Endothelial cell (in vitro differentiated cells): ENCODE data around the gene FHOD3. TPM values are rescaled to one million over a fixed set of nuclear protein-coding genes. Genes with fewer than 3 reads are reported as not detected.

Source experiments
- DNase-seq: peaks from one replicate; pipeline ENCODE4 v3.0.0; 2021; ENCODE audit warnings: low spot score
- H3K27ac Mint-ChIP-seq: one replicate; pipeline ENCODE4 v1.8.0; 2021; ENCODE audit warnings: mixed read lengths, inconsistent platforms; ENCODE audit not compliant: unreplicated experiment
- H3K27me3 Mint-ChIP-seq: one replicate; pipeline ENCODE4 v1.8.0; 2021; ENCODE audit warnings: mild to moderate bottlenecking, moderate library complexity, mixed read lengths, inconsistent platforms; ENCODE audit not compliant: unreplicated experiment
- H3K36me3 Mint-ChIP-seq: one replicate; pipeline ENCODE4 v1.8.0; 2021; ENCODE audit warnings: mild to moderate bottlenecking, low read depth, mixed read lengths, inconsistent platforms; ENCODE audit not compliant: unreplicated experiment
- H3K4me1 Mint-ChIP-seq: one replicate; pipeline ENCODE4 v1.8.0; 2021; ENCODE audit warnings: mild to moderate bottlenecking, mixed read lengths, inconsistent platforms; ENCODE audit not compliant: unreplicated experiment
- H3K4me3 Mint-ChIP-seq: one replicate; pipeline ENCODE4 v1.8.0; 2021; ENCODE audit warnings: mild to moderate bottlenecking, mixed read lengths, inconsistent platforms; ENCODE audit not compliant: unreplicated experiment
- H3K9me3 Mint-ChIP-seq: one replicate; pipeline ENCODE4 v1.8.0; 2021; ENCODE audit warnings: mixed read lengths, inconsistent platforms; ENCODE audit not compliant: unreplicated experiment
- total RNA-seq: library from RNA; stranded (reverse); fragmentation: NEBNext Ultra II Directional; extraction: Animal tissue kit (Norgen Biotek cat#: 25700); gene quantifications from one replicate; pipeline ENCODE4 v1.2.1, GENCODE V29; 2021; ENCODE audit not compliant: unreplicated experiment
- TF ChIP-seq, protein P1 (sequence below): fragments of 200-600 bp; sonication (generic); IDR thresholded peaks from one replicate; pipeline ENCODE4 v1.5.0; 2021; ENCODE audit warnings: antibody characterized with exemption; ENCODE audit not compliant: unreplicated experiment

FHOD3 gene
- total RNA-seq, 1 donor from 2014 or later, result 0.67 TPM

DNA sequence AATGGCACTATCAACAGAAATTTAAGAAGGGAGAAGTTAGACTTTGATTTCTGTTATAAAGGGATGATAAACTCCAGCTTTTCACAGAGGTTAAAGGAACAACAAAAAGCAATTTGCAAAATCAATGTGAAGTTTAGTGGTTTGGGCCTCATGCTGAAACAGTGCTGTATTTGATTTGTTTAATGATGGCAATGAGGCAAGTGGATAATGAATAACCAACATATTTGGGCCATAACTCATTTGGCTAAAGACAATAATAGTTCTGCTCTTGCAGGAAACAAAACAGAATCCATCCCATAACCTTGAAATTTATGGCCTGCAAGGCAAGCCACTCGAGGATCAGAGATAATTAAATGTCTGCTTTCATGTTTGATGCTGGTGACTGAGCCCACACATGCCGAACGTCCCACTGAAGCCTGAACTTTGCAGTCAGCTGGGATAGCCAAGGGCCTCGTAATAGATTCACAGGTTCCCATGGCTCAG, 474.8 kb downstream of the FHOD3 start:
- no peaks in the 10 kb centered on the region for H3K36me3 Mint-ChIP-seq
- H3K4me3 Mint-ChIP-seq, result no peak overlapping the region
- DNase-seq, result no peak
- H3K4me1 Mint-ChIP-seq, result peaks cover 8% of the 10 kb centered on the region
- TF ChIP-seq, protein P1, sequence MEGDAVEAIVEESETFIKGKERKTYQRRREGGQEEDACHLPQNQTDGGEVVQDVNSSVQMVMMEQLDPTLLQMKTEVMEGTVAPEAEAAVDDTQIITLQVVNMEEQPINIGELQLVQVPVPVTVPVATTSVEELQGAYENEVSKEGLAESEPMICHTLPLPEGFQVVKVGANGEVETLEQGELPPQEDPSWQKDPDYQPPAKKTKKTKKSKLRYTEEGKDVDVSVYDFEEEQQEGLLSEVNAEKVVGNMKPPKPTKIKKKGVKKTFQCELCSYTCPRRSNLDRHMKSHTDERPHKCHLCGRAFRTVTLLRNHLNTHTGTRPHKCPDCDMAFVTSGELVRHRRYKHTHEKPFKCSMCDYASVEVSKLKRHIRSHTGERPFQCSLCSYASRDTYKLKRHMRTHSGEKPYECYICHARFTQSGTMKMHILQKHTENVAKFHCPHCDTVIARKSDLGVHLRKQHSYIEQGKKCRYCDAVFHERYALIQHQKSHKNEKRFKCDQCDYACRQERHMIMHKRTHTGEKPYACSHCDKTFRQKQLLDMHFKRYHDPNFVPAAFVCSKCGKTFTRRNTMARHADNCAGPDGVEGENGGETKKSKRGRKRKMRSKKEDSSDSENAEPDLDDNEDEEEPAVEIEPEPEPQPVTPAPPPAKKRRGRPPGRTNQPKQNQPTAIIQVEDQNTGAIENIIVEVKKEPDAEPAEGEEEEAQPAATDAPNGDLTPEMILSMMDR, result no peak
- H3K27me3 Mint-ChIP-seq, result peaks cover 4% of the 10 kb centered on the region
- H3K9me3 Mint-ChIP-seq, result no peaks in the 10 kb centered on the region
- no peak overlapping the region for H3K27ac Mint-ChIP-seq

DNA sequence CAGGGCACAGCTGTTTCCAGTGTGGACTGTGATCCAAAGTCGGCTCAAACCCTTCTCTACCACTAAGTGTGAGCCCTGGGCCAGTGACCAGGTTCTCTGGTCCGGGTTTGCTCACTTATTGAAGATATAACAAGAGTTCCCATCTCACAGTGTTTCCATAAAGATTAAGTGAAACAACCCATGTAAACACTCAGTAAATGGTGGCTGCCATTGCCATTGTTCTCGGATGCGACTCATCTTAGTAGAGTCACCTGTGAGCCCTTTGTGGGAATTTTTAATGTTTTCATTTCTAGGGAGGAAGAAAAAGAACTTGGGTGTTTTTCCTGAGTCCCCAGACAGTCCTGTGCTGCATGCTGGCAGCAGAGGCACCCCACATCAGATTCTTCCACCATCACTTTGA, 477.9 kb downstream of the FHOD3 start:
- no peak for DNase-seq
- Mint-ChIP-seq H3K9me3 (no peaks in the 10 kb centered on the region), H3K27ac (peak overlapping the region; percentile 42), H3K4me3 (no peak overlapping the region), H3K27me3 (peaks cover 4% of the 10 kb centered on the region), H3K4me1 (peaks cover 8% of the 10 kb centered on the region), H3K36me3 (no peaks in the 10 kb centered on the region)
- TF ChIP-seq, protein P1, result no peak

DNA sequence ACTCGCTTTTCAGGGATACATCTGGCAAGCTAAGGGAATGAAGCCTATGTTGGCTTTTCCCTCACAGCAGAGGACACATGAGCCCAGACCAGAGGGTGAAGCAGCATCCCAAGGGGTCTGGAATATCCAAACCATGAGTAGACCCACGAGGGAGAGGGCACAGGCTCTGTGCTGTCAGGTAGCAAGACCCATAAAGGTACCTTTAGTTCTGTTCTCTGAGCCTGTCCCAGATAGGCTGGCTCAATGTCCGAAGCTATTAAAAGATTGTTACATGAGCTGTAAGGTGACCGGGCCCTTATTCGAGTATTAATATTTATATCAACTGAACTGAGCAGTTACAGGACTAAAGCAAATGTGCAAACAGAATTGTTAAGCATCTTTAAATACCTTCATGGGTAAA, 479.1 kb downstream of the FHOD3 start:
- TF ChIP-seq, protein P1, result no peak
- H3K27ac Mint-ChIP-seq, result no peak overlapping the region
- no peak for DNase-seq
- H3K9me3 Mint-ChIP-seq, result no peaks in the 10 kb centered on the region
- peaks cover 1% of the 10 kb centered on the region for H3K27me3 Mint-ChIP-seq
- H3K4me1 Mint-ChIP-seq, result no peaks in the 10 kb centered on the region
- H3K36me3 Mint-ChIP-seq, result no peaks in the 10 kb centered on the region
- no peak overlapping the region for H3K4me3 Mint-ChIP-seq

DNA sequence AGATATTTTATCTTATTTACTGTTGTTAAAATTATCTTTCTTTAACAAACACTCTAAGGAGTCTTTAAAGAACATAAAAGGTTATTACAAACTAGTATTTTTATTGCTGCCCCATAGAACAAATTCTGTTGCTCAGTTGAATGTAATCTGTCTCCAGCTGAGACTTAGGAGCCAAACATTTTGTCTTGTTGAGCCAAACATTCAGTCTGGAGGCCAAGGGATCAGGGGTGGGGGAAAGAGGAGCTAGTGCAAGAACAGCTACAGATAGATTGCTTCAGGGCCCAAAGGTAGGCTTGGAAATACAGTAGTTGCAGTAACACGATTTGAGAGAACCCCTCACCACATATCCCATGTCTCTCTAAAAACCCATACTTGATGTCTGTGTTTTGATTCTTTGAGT, 480.1 kb downstream of the FHOD3 start:
- Mint-ChIP-seq H3K9me3 (no peaks in the 10 kb centered on the region), H3K4me3 (no peak overlapping the region), H3K27me3 (peaks cover 1% of the 10 kb centered on the region), H3K4me1 (no peaks in the 10 kb centered on the region), H3K27ac (no peak overlapping the region), H3K36me3 (no peaks in the 10 kb centered on the region)
- no peak for DNase-seq
- TF ChIP-seq, protein P1, result no peak

DNA sequence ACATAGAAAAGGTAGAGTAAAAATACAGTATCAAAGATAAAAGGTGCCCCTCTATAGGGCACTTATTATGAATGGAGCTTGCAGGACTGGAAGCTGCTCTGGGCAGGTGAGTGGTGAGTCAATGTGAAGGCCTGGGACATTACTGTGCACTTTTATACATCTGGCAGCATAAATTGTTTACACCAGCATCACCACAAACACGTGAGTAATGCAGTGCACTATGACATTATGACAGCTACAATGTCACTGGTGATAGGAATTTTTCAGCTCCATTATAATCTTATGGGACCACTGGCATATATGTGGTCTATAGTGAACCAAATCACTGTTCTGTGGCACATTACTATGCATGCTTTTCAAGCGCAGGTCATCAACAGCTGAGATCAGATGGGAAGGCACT, 483.2 kb downstream of the FHOD3 start:
- H3K4me1 Mint-ChIP-seq, result no peaks in the 10 kb centered on the region

More for the DNA sequence above, 483.2 kb downstream of the FHOD3 start:
- no peak overlapping the region for H3K27ac Mint-ChIP-seq
- TF ChIP-seq, protein P1, result no peak
- no peaks in the 10 kb centered on the region for H3K9me3 Mint-ChIP-seq
- DNase-seq, result no peak
- H3K27me3 Mint-ChIP-seq, result peaks cover 4% of the 10 kb centered on the region
- H3K4me3 Mint-ChIP-seq, result no peak overlapping the region
- H3K36me3 Mint-ChIP-seq, result peaks cover 2% of the 10 kb centered on the region
